Measurements from ENCODE around the gene ACTL10. TPM values are rescaled to one million over a fixed set of nuclear protein-coding genes. Genes with fewer than 3 reads are reported as not detected.

The ACTL10 gene
- total RNA-seq, 2 donors from 2014 or later: 2.6 to 3.1 TPM

DNA sequence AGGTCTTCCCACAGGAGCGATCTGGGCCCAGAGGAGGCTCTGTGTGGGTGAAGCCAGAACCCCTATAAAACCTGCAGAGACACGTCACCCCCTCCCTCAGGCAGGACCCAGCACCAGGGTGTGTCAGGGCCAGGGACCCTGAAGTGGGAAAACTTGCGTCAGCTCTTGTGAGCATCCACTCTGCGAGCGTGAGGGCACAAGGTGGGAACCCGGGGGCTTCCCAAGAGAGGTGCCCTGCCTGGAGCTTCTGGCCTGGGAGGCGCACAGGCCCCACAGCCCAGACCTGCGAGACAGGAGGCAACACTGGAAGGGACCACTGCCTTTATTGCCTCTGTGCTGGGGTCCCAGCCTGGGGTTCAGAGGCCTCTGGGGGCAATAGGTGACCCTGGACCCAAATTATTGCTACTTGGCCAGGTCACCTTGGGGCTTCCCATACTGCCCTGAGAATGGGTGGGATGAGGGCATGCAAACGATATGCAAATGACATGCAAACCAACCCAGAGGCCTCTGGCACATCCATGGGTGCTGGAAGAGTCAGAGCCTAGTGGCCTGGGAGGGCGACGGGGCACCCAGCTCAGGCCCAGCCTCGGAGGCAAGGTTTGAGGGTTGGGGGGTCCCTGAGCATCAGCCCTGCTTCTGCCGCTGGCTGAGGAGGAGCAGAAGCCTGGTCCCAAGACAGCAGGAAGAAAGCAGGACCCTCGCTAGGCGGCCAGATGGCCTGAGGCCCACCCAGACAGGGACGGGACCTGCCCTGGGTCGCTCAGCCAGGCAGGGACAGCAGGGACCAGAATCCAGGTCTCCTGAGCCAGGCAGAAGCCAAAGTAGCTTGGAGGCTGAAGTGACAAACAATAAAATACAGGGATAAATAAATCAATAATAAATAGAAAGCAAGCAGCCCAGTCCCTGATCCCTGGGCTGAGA lies 9.7 kb upstream of the ACTL10 start:
- H3K9me3 ChIP-seq: no peaks in the 10 kb centered on the region
- H3K27me3 ChIP-seq (replicated peaks; ENCODE audit: insufficient read depth): no peaks in the 10 kb centered on the region
- H3K4me3 ChIP-seq: no peak overlapping the region
- H3K27ac ChIP-seq: no peak overlapping the region
- H3K4me1 ChIP-seq (ENCODE audit: control insufficient read depth in 1 of 2, low read depth in 2 of 2): peaks cover 0 to 8% of the 10 kb centered on the region in 2 donors
- no peak for TF ChIP-seq CTCF (IDR thresholded peaks at IDR 0.05)
- ATAC-seq (ENCODE audit: insufficient number of reproducible peaks, low FRiP score, low read depth): no peak
- peaks cover 20% of the 10 kb centered on the region for H3K36me3 ChIP-seq
- no peak for DNase-seq (ENCODE audit: low spot score)

DNA sequence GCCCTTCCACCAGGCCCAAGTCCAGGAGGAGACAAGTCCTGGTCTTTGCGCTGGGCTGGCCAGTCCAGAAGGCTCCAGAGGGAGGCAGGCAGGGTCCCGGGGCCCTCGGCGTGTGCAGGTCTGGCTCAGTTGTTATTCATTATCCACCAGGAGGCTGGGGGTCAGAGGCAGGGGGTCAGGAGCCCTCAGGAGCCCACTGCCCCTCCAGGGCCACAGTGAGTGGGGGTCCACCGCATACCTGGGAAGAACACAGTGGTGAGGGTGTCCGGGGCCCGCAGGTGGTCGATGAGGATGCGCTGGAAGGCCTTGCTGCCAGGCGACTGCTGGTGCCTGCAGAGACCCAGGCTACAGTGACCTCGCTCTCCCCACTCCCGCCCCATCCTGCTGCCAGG lies 9.0 kb upstream of the ACTL10 start:
- TF ChIP-seq CTCF (IDR thresholded peaks at IDR 0.05): no peak
- no peak for DNase-seq (ENCODE audit: low spot score)

GRCh38 chr20:33658510-33658909 lies 8.2 kb upstream of the ACTL10 start:
- DNase-seq (ENCODE audit: low spot score): no peak
- Histone ChIP-seq H3K9me3 (no peaks in the 10 kb centered on the region), H3K27ac (no peak overlapping the region), H3K4me3 (no peak overlapping the region), H3K27me3 (replicated peaks; ENCODE audit: insufficient read depth) (no peaks in the 10 kb centered on the region), H3K4me1 (ENCODE audit: control insufficient read depth in 1 of 2, low read depth in 2 of 2) (peaks cover 3 to 14% of the 10 kb centered on the region in 2 donors), H3K36me3 (peaks cover 20% of the 10 kb centered on the region)
- no peak for ATAC-seq (ENCODE audit: insufficient number of reproducible peaks, low FRiP score, low read depth)
- no peak for TF ChIP-seq CTCF (IDR thresholded peaks at IDR 0.05)

More for the DNA sequence above, 9.0 kb upstream of the ACTL10 start:
- Histone ChIP-seq H3K27me3 (replicated peaks; ENCODE audit: insufficient read depth) (no peaks in the 10 kb centered on the region), H3K9me3 (no peaks in the 10 kb centered on the region), H3K36me3 (peaks cover 20% of the 10 kb centered on the region), H3K27ac (no peak overlapping the region), H3K4me3 (no peak overlapping the region), H3K4me1 (ENCODE audit: control insufficient read depth in 1 of 2, low read depth in 2 of 2) (peaks cover 0 to 12% of the 10 kb centered on the region in 2 donors)
- no peak for ATAC-seq (ENCODE audit: insufficient number of reproducible peaks, low FRiP score, low read depth)

GRCh38 chr20:33658929-33659328 lies 7.8 kb upstream of the ACTL10 start:
- Histone ChIP-seq H3K27me3 (replicated peaks; ENCODE audit: insufficient read depth) (no peaks in the 10 kb centered on the region), H3K4me3 (no peak overlapping the region), H3K4me1 (ENCODE audit: control insufficient read depth in 1 of 2, low read depth in 2 of 2) (peaks cover 5 to 11% of the 10 kb centered on the region in 2 donors), H3K36me3 (peaks cover 20% of the 10 kb centered on the region), H3K9me3 (no peaks in the 10 kb centered on the region), H3K27ac (no peak overlapping the region)
- no peak for TF ChIP-seq CTCF (IDR thresholded peaks at IDR 0.05)
- no peak for DNase-seq (ENCODE audit: low spot score)
- no peak for ATAC-seq (ENCODE audit: insufficient number of reproducible peaks, low FRiP score, low read depth)

GRCh38 chr20:33659341-33660034 lies 7.3 kb upstream of the ACTL10 start:
- Histone ChIP-seq H3K4me3 (no peak overlapping the region), H3K36me3 (peaks cover 20% of the 10 kb centered on the region), H3K27me3 (replicated peaks; ENCODE audit: insufficient read depth) (no peaks in the 10 kb centered on the region), H3K4me1 (ENCODE audit: control insufficient read depth in 1 of 2, low read depth in 2 of 2) (peaks cover 10 to 16% of the 10 kb centered on the region in 2 donors), H3K27ac (no peak overlapping the region), H3K9me3 (no peaks in the 10 kb centered on the region)
- TF ChIP-seq CTCF (IDR thresholded peaks at IDR 0.05): no peak
- no peak for ATAC-seq (ENCODE audit: insufficient number of reproducible peaks, low FRiP score, low read depth)
- DNase-seq (ENCODE audit: low spot score): no peak
